Measurements from ENCODE around the gene MRPS10. TPM values are rescaled to one million over a fixed set of nuclear protein-coding genes. Genes with fewer than 3 reads are reported as not detected.
"Not testable (repeated sequence)": the region's sequence is repeated elsewhere in the genome, so short reads cannot be mapped to it uniquely, and the experiment has no call there.

Gene MRPS10
- total and polyA plus RNA-seq, 2 donors, result 27.6 to 28.2 TPM

GRCh38 chr6:42224222-42225028, 6.8 kb upstream of the MRPS10 start:
- H3K27me3 ChIP-seq (ENCODE audit: control insufficient read depth in 2 of 2, insufficient read depth in 1 of 2, low read length in 1 of 2), result no peaks in the 10 kb centered on the region
- no peak for DNase-seq (ENCODE audit: low read depth in 6 of 9, low spot score in 9 of 9)
- H3K4me3 ChIP-seq (ENCODE audit: low read length in 2 of 2), result no peak overlapping the region
- H3K4me1 ChIP-seq (ENCODE audit: control insufficient read depth in 2 of 2, insufficient read depth in 2 of 2, low read length in 2 of 2), result no peaks in the 10 kb centered on the region
- H3K9me3 ChIP-seq (ENCODE audit: control insufficient read depth in 2 of 2, insufficient read depth in 1 of 2, low read length in 1 of 2), result no peaks in the 10 kb centered on the region
- 95% methylated on average over 12 of the region's 12 CpGs for WGBS
- H3K36me3 ChIP-seq (ENCODE audit: control insufficient read depth in 2 of 2, insufficient read depth in 2 of 2, low read length in 1 of 2), result peaks cover 16 to 21% of the 10 kb centered on the region in 2 donors
- no peak overlapping the region for H3K27ac ChIP-seq (ENCODE audit: low read depth in 1 of 2, low read length in 1 of 2)

GRCh38 chr6:42222448-42222847, 4.8 kb upstream of the MRPS10 start:
- WGBS, result 89% methylated on average over 7 of the region's 7 CpGs
- no peaks in the 10 kb centered on the region for H3K27me3 ChIP-seq (ENCODE audit: control insufficient read depth in 2 of 2, insufficient read depth in 1 of 2, low read length in 1 of 2)
- no peak overlapping the region for H3K27ac ChIP-seq (ENCODE audit: low read depth in 1 of 2, low read length in 1 of 2)
- no peaks in the 10 kb centered on the region for H3K4me1 ChIP-seq (ENCODE audit: control insufficient read depth in 2 of 2, insufficient read depth in 2 of 2, low read length in 2 of 2)
- peaks cover 3 to 4% of the 10 kb centered on the region in 2 donors for H3K36me3 ChIP-seq (ENCODE audit: control insufficient read depth in 2 of 2, insufficient read depth in 2 of 2, low read length in 1 of 2)
- DNase-seq (ENCODE audit: low read depth in 6 of 9, low spot score in 9 of 9), result no peak
- no peak overlapping the region for H3K4me3 ChIP-seq (ENCODE audit: low read length in 2 of 2)
- no peaks in the 10 kb centered on the region for H3K9me3 ChIP-seq (ENCODE audit: control insufficient read depth in 2 of 2, insufficient read depth in 1 of 2, low read length in 1 of 2)

DNA sequence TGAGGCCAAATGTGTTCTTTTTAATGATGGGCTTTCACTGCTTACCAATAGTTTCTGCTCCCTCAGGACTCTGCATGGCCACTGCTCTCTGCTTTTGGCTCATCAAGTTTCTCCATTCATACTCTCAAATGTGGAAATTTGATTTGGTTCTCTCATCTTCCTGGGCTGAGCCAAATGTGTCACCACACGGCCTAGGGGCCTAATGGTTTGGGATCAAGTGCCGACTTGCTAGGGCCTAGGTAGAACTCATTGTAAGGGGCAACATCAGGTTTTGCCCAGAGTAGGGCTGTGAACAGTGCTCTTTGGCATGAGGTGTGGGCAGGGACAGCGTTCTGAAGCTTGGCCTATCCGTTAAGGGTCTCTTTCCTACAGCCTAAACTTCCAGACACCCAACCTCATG, 3.9 kb upstream of the MRPS10 start:
- no peaks in the 10 kb centered on the region for H3K9me3 ChIP-seq (ENCODE audit: control insufficient read depth in 2 of 2, insufficient read depth in 1 of 2, low read length in 1 of 2)
- peaks cover 3 to 5% of the 10 kb centered on the region in 2 donors for H3K4me1 ChIP-seq (ENCODE audit: control insufficient read depth in 2 of 2, insufficient read depth in 2 of 2, low read length in 2 of 2)
- WGBS, result 94% methylated on average over 4 of the region's 4 CpGs
- no peak for DNase-seq (ENCODE audit: low read depth in 6 of 9, low spot score in 9 of 9)
- no peaks in the 10 kb centered on the region for H3K27me3 ChIP-seq (ENCODE audit: control insufficient read depth in 2 of 2, insufficient read depth in 1 of 2, low read length in 1 of 2)
- no peak overlapping the region for H3K27ac ChIP-seq (ENCODE audit: low read depth in 1 of 2, low read length in 1 of 2)
- no peaks in the 10 kb centered on the region for H3K36me3 ChIP-seq (ENCODE audit: control insufficient read depth in 2 of 2, insufficient read depth in 2 of 2, low read length in 1 of 2)
- no peak overlapping the region for H3K4me3 ChIP-seq (ENCODE audit: low read length in 2 of 2)

DNA sequence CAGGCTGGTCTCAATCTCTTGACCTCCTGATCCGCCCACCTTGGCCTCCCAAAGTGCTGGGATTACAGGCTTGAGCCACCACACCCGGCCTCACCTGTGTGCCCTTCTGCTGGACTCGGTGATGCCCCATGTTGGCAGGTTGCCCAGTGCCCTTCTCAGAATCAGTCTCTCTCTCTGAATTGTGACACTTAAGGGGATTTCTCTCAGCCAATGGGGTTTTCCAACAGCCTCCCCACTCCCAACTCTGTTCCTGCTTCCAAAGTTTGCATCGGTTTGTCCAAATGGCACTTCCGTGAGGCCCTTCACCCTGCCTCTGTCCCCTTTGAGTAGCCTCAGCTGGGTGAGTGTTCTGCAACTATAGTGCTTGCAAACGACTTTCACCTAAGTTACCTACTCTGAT, 3.1 kb upstream of the MRPS10 start:
- H3K36me3 ChIP-seq (ENCODE audit: control insufficient read depth in 2 of 2, insufficient read depth in 2 of 2, low read length in 1 of 2), result no peaks in the 10 kb centered on the region
- peaks cover 3 to 8% of the 10 kb centered on the region in 2 donors for H3K4me1 ChIP-seq (ENCODE audit: control insufficient read depth in 2 of 2, insufficient read depth in 2 of 2, low read length in 2 of 2)
- WGBS, result 92% methylated on average over 6 of the region's 6 CpGs
- H3K27me3 ChIP-seq (ENCODE audit: control insufficient read depth in 2 of 2, insufficient read depth in 1 of 2, low read length in 1 of 2), result no peaks in the 10 kb centered on the region
- H3K27ac ChIP-seq (ENCODE audit: low read depth in 1 of 2, low read length in 1 of 2), result no peak overlapping the region
- DNase-seq (ENCODE audit: low read depth in 6 of 9, low spot score in 9 of 9), result no peak
- H3K9me3 ChIP-seq (ENCODE audit: control insufficient read depth in 2 of 2, insufficient read depth in 1 of 2, low read length in 1 of 2), result no peaks in the 10 kb centered on the region
- no peak overlapping the region for H3K4me3 ChIP-seq (ENCODE audit: low read length in 2 of 2)

DNA sequence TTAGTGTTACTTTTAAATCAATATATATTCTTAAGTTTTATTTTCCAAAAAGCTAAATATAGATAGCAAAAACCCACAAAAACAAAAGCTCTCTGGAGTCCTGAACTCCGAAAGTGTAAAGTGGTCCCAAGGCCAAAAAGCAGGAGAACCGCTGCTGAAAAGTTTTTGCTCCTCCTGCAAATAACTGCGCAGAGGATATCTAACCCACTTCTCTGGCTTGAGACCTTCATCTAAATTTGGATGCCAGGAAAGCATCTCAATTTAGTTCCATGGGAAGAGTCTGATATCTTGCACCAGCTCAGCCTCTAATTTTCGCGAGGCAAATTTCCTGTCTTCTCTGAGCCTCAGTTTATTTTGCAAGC, 523 bp downstream of the MRPS10 start:
- peaks cover 3 to 12% of the 10 kb centered on the region in 2 donors for H3K4me1 ChIP-seq (ENCODE audit: control insufficient read depth in 2 of 2, insufficient read depth in 2 of 2, low read length in 2 of 2)
- H3K9me3 ChIP-seq (ENCODE audit: control insufficient read depth in 2 of 2, insufficient read depth in 1 of 2, low read length in 1 of 2), result no peaks in the 10 kb centered on the region
- peak overlapping the region; percentile 67 to 95 for H3K4me3 ChIP-seq (ENCODE audit: low read length in 2 of 2)
- WGBS, result 9% methylated on average over 5 of the region's 5 CpGs
- DNase-seq (ENCODE audit: low read depth in 6 of 9, low spot score in 9 of 9), result peak in 3 of 9 donors; percentile 14 to 22 (median 22)
- H3K36me3 ChIP-seq (ENCODE audit: control insufficient read depth in 2 of 2, insufficient read depth in 2 of 2, low read length in 1 of 2), result peaks cover 9 to 17% of the 10 kb centered on the region in 2 donors
- H3K27ac ChIP-seq (ENCODE audit: low read depth in 1 of 2, low read length in 1 of 2), result peak overlapping the region in 1 of 2 donors; percentile 20
- no peaks in the 10 kb centered on the region for H3K27me3 ChIP-seq (ENCODE audit: control insufficient read depth in 2 of 2, insufficient read depth in 1 of 2, low read length in 1 of 2)

DNA sequence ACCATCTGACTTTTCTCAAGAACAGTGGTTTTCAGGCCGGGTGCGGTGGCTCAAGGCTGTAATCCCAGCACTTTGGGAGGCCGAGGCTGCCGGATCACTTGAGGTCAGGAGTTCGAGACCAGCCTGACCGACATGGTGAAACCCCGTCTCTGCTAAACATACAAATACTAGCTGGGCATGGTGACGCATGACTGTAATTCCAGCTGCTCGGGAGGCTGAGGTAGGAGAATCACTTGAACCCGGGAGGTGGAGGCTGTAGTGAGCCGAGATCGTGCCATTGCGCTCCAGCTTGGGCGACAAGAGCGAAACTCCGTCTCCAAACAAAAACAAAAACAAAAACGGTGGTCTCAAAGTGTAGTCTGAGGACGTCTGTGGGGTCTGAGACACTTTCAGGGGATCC, 1.2 kb downstream of the MRPS10 start:
- H3K4me1 ChIP-seq (ENCODE audit: control insufficient read depth in 2 of 2, insufficient read depth in 2 of 2, low read length in 2 of 2), result peaks cover 3 to 12% of the 10 kb centered on the region in 2 donors
- 96% methylated on average over 18 of the region's 18 CpGs for WGBS
- H3K27me3 ChIP-seq (ENCODE audit: control insufficient read depth in 2 of 2, insufficient read depth in 1 of 2, low read length in 1 of 2); DNase-seq (ENCODE audit: low read depth in 6 of 9, low spot score in 9 of 9); H3K27ac ChIP-seq (ENCODE audit: low read depth in 1 of 2, low read length in 1 of 2); H3K9me3 ChIP-seq (ENCODE audit: control insufficient read depth in 2 of 2, insufficient read depth in 1 of 2, low read length in 1 of 2): not testable (repeated sequence)
- peak overlapping the region in 1 of 2 donors; percentile 67 for H3K4me3 ChIP-seq (ENCODE audit: low read length in 2 of 2)
- peaks cover 12 to 24% of the 10 kb centered on the region in 2 donors for H3K36me3 ChIP-seq (ENCODE audit: control insufficient read depth in 2 of 2, insufficient read depth in 2 of 2, low read length in 1 of 2)

DNA sequence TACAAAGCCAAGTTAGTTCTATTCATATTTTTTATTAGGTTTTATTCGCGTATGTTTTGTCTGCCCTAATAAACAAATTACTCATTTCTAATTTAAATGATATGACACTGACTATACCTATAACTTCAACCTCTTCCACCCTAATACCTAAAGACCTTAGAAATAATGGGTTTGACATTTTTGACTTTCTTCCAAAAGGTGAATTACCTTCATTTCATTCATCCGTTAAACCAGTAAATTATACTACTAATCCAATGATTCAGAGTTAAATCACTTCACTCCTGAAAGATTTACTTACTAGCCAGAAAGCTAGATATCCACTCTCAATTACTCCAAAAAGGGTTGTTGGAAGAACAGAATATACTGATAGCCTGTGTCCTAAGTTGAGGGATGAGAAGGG, 5.2 kb downstream of the MRPS10 start:
- no peaks in the 10 kb centered on the region for H3K27me3 ChIP-seq (ENCODE audit: control insufficient read depth in 2 of 2, insufficient read depth in 1 of 2, low read length in 1 of 2)
- 95% methylated on average over 3 of the region's 3 CpGs for WGBS
- DNase-seq (ENCODE audit: low read depth in 6 of 9, low spot score in 9 of 9), result no peak
- no peak overlapping the region for H3K4me3 ChIP-seq (ENCODE audit: low read length in 2 of 2)
- H3K27ac ChIP-seq (ENCODE audit: low read depth in 1 of 2, low read length in 1 of 2), result no peak overlapping the region
- peaks cover 42 to 57% of the 10 kb centered on the region in 2 donors for H3K36me3 ChIP-seq (ENCODE audit: control insufficient read depth in 2 of 2, insufficient read depth in 2 of 2, low read length in 1 of 2)
- peaks cover 3 to 12% of the 10 kb centered on the region in 2 donors for H3K4me1 ChIP-seq (ENCODE audit: control insufficient read depth in 2 of 2, insufficient read depth in 2 of 2, low read length in 2 of 2)
- H3K9me3 ChIP-seq (ENCODE audit: control insufficient read depth in 2 of 2, insufficient read depth in 1 of 2, low read length in 1 of 2), result no peaks in the 10 kb centered on the region

GRCh38 chr6:42211726-42212125, 5.9 kb downstream of the MRPS10 start:
- Histone ChIP-seq H3K36me3 (ENCODE audit: control insufficient read depth in 2 of 2, insufficient read depth in 2 of 2, low read length in 1 of 2) (peaks cover 42 to 59% of the 10 kb centered on the region in 2 donors), H3K27me3 (ENCODE audit: control insufficient read depth in 2 of 2, insufficient read depth in 1 of 2, low read length in 1 of 2) (no peaks in the 10 kb centered on the region), H3K27ac (ENCODE audit: low read depth in 1 of 2, low read length in 1 of 2) (no peak overlapping the region), H3K9me3 (ENCODE audit: control insufficient read depth in 2 of 2, insufficient read depth in 1 of 2, low read length in 1 of 2) (no peaks in the 10 kb centered on the region), H3K4me1 (ENCODE audit: control insufficient read depth in 2 of 2, insufficient read depth in 2 of 2, low read length in 2 of 2) (peaks cover 3 to 9% of the 10 kb centered on the region in 2 donors), H3K4me3 (ENCODE audit: low read length in 2 of 2) (no peak overlapping the region)
- DNase-seq (ENCODE audit: low read depth in 6 of 9, low spot score in 9 of 9), result no peak
- 96% methylated on average over 6 of the region's 6 CpGs for WGBS

DNA sequence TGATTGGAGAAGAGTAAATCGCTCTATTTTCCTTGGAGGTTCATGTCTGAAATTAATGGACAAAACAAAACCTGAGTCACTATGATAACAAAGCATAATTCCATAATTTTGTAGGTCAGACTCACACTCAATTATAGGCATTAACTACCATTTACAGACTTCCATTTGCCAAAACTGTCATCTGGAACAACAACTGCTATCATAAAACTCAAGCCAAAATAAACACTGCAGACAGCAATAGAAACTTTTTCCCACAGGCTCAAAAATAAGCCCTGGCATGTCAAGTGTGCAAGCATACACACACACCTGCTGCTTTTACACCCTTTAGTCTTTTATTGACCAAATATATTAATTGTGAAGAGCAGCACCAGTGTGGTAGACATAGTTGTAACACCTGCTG, 7.1 kb downstream of the MRPS10 start:
- no peak for DNase-seq (ENCODE audit: low read depth in 6 of 9, low spot score in 9 of 9)
- peaks cover 42 to 65% of the 10 kb centered on the region in 2 donors for H3K36me3 ChIP-seq (ENCODE audit: control insufficient read depth in 2 of 2, insufficient read depth in 2 of 2, low read length in 1 of 2)
- H3K4me1 ChIP-seq (ENCODE audit: control insufficient read depth in 2 of 2, insufficient read depth in 2 of 2, low read length in 2 of 2), result peaks cover 0 to 4% of the 10 kb centered on the region in 2 donors
- no CpG with 5 or more reads among the region's 1 CpG for WGBS
- H3K9me3 ChIP-seq (ENCODE audit: control insufficient read depth in 2 of 2, insufficient read depth in 1 of 2, low read length in 1 of 2), result no peaks in the 10 kb centered on the region
- H3K27me3 ChIP-seq (ENCODE audit: control insufficient read depth in 2 of 2, insufficient read depth in 1 of 2, low read length in 1 of 2), result no peaks in the 10 kb centered on the region
- no peak overlapping the region for H3K4me3 ChIP-seq (ENCODE audit: low read length in 2 of 2)
- no peak overlapping the region for H3K27ac ChIP-seq (ENCODE audit: low read depth in 1 of 2, low read length in 1 of 2)

All from thymus (tissue), 11 donors.